HT1080 (cell line): ENCODE results near the gene NPLOC4. TPM values are rescaled to one million over a fixed set of nuclear protein-coding genes. Genes with fewer than 3 reads are reported as not detected.
"Not testable (repeated sequence)": the region's sequence is repeated elsewhere in the genome, so short reads cannot be mapped to it uniquely, and the experiment has no call there.

Experiments used
- DNase-seq: peaks from one replicate; pipeline ENCODE4 v3.0.0-alpha.2; 2015; ENCODE audit warnings: low read depth
- total RNA-seq: library from RNA; depleted of rRNA; stranded (reverse); fragments of >200 nt; shearing (Covaris generic); gene quantifications from 2 replicates; pipeline ENCODE4 v1.2.3, GENCODE V29; 2014

Gene NPLOC4
- total RNA-seq, 1 experiment from 2014 or later, result 83.9 TPM

- DNase-seq, result no peak
Measured at GRCh38 chr17:81635973-81636504, 873 bp downstream of the NPLOC4 start.

GRCh38 chr17:81635431-81635830 lies 1.5 kb downstream of the NPLOC4 start:
- no peak for DNase-seq

DNA sequence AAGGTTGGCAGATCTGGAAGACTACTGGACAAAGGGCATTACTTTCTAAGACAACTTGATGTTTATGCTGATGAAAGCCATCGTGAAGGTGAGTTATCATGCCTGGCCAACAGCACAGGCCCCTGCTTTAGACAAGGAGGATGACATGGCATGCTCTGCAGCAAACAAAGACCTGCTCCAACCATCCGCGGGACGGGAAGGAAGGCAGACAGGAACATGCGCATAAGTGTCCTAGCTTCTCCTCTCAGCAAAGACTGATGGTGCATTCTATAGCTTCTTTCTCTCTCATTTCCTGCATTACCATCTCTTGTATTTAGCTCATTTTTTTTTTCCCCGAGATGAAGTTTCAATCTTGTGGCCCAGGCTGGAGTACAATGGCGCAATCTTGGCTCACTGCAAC lies 5.4 kb downstream of the NPLOC4 start:
- no peak for DNase-seq

DNA sequence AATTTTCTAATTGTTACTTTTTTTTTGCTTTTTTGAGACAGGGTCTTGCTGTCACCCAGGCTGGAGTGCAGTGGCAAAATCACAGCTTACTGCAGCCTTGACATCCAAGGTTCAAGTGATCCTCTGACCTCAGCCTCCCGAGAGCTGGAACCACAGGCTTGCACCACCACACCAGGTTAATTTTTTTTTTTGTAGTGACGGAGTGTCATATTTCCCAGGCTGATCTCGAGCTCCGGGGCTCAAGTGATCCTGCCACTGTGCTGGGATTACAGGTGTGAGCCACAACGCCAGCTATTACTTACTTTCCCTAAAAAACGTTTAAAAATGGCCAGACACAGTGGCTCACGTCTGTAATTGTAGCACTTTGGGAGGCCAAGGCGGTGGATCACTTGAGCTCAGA lies 6.6 kb downstream of the NPLOC4 start:
- no peak for DNase-seq

- no peak for DNase-seq
Measured at GRCh38 chr17:81621494-81622130, 15.3 kb downstream of the NPLOC4 start.

- DNase-seq, result not testable (repeated sequence)
Measured at GRCh38 chr17:81618307-81618706, 18.6 kb downstream of the NPLOC4 start.

- DNase-seq, result no peak
Measured at GRCh38 chr17:81616877-81617276, 20.0 kb downstream of the NPLOC4 start.

GRCh38 chr17:81615401-81615930 lies 21.4 kb downstream of the NPLOC4 start:
- no peak for DNase-seq

DNA sequence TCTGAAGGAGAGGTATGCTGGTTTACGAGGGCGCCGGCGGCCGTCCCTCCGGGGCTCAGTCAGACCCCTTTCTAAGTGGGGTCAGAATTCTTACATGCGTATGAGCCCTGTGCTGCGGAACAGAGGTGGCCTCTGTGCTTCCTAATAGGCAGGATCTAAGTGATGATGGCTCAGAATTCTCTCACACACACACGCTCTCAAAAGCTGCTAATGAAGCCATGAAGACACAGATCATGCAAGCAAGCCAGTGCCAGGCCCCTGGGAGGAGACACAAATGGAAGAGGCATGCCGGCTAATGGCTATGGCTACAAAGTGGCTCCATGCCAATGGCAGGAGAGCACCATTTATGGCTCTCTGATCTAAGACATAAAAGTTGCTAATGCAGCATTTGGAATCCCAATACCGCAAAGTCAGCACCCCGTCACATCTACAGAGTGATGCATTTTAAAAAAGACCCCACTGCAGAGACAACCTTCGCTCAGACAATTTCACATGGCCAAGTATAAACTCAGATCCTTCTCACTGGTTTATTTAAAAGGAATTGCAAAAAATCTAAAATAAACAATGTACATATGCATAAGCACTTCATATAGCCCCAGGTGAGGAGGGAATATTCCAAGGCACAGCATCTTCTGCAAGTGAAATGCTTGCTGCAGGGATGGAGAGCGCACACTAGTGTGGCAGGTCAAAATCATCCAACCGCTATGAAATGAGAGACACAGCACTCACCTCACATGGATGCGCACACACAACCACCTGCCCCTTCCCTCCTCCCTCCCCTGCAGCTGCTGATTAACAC lies 24.5 kb downstream of the NPLOC4 start:
- DNase-seq, result no peak

GRCh38 chr17:81609541-81610311 lies 27.2 kb downstream of the NPLOC4 start:
- no peak for DNase-seq

GRCh38 chr17:81608605-81609004 lies 28.3 kb downstream of the NPLOC4 start:
- DNase-seq, result no peak

DNA sequence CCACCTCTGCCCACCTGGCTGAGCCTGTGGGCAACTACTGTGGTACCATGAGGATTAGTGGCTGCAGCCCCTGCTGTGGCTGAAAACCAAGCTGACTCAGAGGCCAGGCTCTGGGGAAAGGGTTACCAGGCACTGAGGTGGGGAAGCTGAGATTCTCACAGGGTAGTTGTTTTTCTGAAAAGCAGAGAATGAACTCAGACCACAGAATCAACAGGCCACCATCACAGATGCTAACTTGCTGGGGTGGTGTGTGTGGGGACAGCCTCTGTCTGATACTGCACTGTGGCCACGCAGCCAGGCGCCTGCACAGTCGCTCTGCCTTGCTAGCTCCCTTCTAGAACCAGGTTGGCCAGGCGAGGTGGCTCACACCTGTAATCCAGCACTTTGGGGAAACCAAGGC lies 28.8 kb downstream of the NPLOC4 start:
- no peak for DNase-seq

DNA sequence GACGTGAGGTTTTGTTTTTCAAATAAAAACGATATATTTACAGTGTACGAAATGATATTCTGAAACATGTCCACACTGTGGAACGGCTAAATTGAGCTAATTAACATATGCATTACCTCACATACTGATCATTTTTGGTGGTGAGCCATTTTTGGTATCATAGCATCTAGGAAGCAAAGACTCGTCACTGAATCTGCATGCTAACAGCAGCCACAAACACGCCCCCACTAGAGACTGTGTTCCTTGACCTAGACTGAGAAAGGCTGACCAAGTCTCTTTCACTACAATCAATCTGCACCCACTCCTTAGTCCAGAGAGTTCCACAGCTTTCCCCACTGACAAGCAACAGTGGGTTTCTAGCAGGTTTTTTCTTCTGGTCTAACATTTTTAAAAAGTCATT lies 29.5 kb downstream of the NPLOC4 start:
- DNase-seq, result no peak

GRCh38 chr17:81603846-81604610 lies 32.9 kb downstream of the NPLOC4 start:
- DNase-seq, result no peak

DNA sequence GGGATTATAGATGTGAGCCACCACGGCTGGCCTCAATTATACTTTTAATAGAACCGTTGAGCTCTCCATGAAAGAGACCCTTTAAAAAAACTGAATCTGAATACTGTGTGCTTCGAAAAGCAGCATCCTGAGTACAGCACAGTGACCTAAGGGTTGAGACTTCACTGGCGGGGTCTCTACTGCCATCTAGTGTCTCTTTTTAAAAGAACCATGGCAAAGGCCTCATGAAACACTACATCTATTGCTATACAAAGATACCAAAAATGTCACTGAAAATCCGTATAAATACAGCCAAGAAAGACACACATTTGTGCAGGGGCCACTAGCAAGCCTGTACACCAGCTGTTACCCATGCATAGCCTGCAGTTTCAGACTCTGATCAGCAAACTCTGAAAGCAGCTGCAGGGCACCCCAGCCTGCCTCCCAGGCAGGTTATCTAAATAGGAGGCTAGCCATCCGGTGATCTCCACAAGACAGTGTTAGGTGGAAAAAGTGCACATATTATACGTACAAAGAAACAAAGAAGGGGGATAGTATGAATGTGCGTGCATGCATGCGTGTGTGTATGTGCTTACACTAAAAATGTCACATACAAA lies 35.3 kb downstream of the NPLOC4 start:
- peak; percentile 69 for DNase-seq

DNA sequence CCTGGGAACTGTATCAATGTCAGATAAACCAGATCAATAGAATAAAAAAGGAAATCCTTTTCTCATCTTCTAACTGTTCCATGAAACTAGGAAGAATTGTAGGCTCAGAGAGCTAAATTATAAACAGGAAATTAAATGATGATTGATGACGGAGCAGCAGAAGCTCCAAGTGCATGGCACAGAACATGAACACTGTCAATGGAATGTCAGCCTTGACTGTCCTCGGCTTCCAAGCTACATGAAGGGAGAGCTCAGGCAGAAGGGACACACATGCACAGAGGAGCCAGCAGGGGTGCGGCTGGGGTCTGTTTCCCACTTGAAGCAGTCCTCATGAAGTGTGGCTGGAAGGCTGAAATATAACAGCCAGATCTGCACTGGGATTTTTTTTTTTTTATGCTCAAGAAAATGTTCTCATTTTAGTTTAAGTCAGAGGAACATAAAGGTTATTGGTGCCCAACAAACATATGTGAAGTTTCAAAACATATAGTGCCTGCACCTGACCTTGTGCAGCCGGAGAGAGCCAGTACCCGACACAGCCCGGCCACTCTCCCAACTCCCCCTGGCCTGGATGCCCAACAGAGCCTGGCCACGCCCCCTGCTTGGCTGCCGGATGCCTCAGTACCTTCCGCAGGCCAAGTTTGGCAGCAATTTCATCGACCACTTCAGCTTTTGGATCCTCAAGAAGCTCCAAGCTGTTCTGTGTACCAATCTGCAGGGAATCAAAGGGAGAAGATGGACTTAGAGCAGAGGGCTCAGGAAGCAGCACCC lies 37.0 kb downstream of the NPLOC4 start:
- no peak for DNase-seq

DNA sequence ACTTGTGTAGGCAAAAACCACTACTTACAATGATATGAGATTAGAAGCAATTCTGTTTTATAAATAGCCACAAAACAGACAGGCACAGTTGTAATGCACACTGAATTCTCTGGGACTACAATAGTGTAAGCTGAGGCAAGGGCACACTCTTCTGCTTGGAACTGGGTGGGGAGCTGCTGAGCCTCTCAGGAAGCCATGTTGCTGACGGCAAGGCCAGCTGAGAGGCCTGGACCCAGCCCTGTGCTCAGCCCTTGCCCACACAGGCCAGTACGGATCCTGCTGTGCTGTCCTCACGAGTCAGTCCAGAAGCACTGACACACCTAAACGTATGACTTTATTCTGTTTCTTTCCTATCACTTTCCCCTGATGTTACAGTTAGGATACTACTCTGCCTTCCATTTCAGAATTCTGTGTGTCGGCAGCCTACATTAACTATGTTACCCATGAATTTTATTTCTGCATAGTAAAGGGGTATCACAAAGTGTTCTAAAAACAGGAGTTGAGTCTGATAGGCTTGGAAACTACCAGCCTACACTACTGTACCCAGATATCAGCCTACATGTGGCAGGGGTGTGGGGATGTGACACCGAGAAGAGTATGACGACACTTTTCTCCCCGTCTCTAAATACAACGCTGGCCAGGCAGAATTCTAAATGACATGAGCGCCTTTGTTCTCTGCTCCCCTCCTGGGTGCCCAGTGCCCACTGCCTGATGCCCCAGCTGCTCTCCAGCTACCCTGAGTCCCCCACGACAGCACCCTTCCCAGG lies 43.6 kb downstream of the NPLOC4 start:
- DNase-seq, result no peak

DNA sequence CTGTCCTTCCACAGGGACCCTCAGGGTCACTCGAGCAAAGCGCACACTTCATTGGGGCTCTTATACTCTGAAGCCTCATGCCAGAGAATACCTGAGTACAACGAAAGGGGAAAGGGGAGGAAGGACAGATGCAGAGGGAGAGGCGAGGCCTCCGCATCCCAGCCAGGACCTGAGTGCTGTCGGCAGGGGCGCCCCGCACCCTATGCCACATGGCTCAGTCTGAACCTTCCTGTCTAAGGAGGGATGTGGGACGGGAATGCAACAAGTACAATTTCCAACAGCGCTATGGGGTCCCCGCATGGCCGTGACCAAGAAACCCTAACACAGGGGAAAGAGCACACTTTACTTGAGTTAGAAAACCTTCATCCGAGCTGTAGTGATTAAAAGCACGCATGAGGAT lies 44.9 kb downstream of the NPLOC4 start:
- DNase-seq, result no peak

- no peak for DNase-seq
Measured at GRCh38 chr17:81590121-81590520, 46.8 kb downstream of the NPLOC4 start.
